ENCODE results near the gene CD274.
"Not testable (repeated sequence)": the region's sequence is repeated elsewhere in the genome, so short reads cannot be mapped to it uniquely, and the experiment has no call there.

The CD274 gene

DNA sequence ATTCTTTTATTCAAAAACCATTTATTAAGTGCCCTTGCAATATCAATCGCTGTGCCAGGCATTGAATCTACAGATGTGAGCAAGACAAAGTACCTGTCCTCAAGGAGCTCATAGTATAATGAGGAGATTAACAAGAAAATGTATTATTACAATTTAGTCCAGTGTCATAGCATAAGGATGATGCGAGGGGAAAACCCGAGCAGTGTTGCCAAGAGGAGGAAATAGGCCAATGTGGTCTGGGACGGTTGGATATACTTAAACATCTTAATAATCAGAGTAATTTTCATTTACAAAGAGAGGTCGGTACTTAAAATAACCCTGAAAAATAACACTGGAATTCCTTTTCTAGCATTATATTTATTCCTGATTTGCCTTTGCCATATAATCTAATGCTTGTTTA, 18.5 kb downstream of the CD274 start:
- no peak for DNase-seq

GRCh38 chr9:5470122-5470521, 19.8 kb downstream of the CD274 start:
- DNase-seq: peak; percentile 7

DNA sequence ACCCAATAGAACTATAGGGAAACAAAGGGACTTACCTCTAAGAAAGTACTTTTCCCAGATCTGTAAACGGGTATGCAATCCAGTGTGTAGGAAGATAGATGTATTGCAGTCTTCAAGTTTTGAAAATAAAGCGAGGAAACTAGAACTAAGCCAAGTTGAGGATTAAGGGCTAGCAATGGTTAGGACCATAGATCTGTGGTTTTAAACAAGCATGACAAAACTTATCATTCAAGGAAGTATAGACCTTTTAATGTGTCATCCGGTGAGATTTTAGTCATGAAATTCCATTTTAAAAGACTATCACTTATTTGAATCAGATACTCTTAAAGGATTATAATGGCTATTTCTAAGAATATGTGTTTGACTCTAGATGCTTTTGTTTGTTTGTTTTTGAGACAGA, 20.5 kb downstream of the CD274 start:
- DNase-seq: no peak

GRCh38 chr9:5475611-5476010, 25.3 kb downstream of the CD274 start:
- not testable (repeated sequence) for DNase-seq

DNA sequence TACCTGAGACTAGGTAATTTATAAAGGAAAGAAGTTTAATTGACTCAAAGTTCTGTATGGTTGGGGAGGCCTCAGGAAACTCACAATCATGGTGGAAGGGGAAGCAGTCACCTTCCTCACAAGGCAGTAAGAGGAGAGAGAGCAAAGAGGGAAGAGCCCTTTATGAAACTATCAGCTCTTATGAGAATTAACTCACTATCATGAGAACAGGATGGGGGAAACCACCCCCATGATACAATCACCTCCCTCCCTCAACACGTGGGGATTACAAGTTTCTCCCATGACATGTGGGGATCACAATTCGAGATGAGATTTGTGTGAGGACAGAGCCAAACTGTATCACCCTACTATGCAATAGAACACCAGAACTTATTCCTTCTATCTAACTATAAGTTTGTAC, 27.9 kb downstream of the CD274 start:
- no peak for DNase-seq

DNA sequence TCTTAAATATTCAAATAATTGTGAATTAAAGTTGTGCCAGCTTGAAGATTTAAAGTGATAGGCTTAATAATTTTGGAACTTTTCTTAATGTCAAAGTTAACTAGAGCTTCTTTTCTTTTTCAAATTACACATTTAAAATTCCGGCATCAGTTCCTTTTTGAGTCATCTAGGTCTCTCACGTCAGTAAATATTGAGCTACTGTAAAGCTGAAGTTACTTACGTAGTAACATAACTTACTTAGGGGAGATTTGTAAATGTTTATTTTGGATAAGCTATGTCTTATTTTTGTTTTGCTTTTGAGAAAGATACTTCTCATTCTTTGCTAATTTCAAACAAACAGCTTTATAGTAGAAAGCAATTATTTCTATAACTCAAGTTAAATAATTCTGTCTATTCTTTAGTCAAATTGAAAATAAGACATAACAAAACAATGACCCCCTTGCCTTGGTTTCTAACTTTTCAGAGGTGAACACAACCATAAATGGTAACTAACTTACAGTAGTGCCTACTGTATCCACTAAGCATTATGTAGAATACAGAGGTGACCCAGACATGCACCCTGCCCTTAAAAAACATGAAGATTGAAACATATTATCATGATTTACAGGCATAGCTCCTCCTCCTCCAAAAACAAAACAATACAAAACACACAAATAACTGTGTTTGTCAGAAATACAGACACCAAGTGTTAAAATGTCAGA, 29.8 kb downstream of the CD274 start:
- no peak for DNase-seq

DNA sequence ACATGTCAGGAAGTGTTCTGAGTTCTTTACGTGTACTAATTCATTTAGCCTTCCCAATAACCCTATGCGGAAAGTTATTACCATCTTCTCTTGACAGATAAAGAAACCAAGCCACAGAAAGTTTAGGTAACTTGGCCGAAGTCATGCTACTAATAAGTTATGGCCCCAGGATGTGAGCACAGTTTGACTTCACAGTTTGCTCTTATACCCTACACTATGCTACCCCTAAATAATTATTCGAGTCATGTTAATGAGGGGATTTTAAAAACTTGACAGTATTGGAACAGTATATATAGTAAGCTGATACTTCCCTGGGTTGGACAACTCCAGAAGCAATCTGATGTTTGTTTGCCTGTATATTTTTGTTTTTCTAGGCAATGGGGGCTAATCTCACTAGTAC, 30.6 kb downstream of the CD274 start:
- no peak for DNase-seq

GRCh38 chr9:5481322-5482040, 31.1 kb downstream of the CD274 start:
- DNase-seq: no peak

GRCh38 chr9:5482194-5482593, 31.9 kb downstream of the CD274 start:
- no peak for DNase-seq

DNA sequence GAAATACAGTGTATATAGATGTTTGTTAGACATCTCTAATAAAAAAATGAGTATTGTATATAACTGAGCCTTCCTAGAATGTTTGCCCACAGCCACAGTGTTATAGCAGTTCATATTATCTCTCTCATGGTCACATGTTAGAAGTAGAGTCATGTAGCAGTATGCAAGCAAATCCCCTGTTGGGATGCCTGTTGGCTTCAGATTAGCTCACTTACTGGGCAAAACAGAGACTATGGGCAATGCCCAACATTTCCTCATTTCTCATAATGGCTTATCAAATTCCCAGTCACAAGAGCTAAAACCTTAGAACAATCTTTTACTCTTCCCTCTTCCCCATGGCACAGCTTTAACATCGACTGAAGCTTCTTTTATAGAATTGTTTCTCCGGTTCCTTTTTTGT, 33.0 kb downstream of the CD274 start:
- DNase-seq: peak; percentile 88

DNA sequence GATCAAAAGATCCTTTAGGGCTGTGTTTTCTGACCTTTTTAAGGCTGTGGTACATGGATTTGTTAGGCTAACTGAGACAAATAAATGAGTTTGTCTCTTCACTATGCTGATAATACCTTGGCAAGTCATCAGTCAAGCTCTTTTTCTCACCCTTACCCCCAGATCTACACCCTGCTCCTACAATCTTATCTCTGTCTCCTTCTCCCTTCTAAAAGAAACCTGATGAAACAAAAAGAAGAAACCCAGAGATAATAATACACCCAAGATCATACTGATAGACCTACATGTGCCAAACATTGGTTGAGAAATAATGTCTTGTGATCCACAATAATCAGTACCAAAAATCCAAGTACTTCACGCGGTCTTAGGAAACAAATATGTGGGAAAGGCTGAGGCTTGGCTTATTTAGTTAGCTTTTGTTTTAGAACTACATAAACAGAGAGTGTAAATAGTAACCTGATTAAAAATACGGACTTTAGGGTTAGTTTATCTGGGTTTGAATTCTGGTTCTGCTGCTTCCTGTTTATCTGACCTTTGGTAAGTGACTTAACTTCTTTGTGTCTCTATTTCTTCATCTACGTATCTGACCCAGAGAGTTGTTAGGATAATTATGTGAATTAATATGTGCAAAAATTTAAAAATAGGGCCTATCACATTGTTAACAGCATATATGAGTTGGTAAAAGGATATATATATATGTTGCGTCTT, 35.2 kb downstream of the CD274 start:
- peak; percentile 56 for DNase-seq

GRCh38 chr9:5486988-5487387, 36.6 kb downstream of the CD274 start:
- no peak for DNase-seq

- DNase-seq: no peak
These were observed 38.1 kb downstream of the CD274 start for GRCh38 chr9:5488221-5489008.

DNA sequence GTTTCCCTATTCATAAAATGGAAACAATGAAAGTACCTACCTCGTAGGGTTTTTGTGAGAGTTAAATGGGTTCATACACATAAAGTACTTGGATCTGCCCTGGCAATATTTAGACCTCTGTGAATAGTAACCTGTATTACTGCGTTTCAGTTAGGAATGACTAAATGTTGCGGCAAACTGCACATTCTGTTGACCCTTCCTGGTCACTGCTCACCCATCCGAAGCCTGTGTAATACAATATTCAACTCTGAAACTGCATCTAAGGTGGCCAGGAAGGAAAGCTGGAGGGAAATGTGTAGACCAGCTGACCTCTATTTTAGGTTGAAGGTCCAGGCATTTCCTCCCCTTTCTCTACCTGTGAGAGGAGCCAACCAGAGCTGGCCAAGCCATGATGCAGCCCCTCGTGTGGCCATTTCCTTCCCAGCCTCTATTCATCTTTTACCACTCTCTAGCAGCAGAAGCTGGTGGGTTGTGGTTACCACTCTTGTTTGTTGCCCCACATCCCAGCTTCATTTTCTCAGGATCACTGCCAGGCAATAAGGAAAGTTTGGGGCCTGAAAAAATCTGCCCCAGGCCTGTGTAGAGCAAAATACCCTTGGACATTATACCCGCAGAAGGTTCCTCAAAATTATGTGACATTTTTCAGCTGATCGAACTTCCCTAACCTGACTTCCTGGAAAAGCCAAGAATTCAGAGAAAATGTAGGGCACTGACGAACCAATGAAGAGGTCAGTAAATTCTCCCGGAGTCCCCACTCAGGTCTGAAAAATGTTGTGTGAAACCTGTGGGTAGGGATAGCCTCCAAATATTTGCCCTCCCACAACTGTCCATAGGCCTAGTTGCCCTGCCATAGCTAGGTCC, 39.5 kb downstream of the CD274 start:
- no peak for DNase-seq

- DNase-seq: no peak
These were observed 42.8 kb downstream of the CD274 start for GRCh38 chr9:5492965-5493678.

DNA sequence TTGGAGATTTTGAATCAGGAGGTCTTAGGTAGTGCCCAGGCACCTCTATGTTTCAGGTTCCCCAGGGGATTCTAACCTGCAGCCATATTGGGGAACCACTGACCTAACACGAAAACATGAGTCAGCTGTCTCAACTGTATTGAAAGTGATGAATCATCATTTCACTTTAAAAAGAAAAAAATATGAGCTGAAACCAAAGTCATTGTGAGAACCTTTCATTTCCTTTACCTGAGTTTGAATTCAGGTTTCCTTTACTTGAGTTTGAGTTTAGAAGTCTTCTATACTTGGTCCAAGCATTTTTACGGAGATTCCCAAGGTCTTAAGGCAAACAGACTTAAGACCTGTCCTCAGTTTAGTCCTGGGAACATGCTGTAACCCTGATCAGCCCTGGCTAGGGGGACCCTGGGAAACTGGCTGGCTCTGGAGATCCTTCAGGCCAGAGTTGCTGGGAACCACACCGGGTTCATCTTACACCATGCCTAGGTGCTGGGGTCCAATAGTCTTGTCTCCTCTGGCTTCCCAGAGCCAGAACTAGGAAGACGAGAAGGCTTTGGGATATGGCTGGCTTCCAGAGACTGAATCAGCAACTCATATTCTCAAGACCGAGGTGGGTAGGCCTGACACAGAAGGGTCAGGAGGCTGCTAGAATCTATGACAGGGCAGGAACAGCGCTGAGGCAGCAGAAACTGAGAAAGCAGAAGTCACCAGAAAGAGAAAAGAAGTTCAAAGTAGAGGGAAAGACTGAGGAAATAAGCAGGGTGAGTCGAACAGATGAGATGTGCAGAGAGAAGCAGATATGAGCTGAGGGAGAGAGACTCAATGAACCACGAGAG, 43.6 kb downstream of the CD274 start:
- DNase-seq: peak; percentile 73

GRCh38 chr9:5494765-5495164, 44.4 kb downstream of the CD274 start:
- not testable (repeated sequence) for DNase-seq

GRCh38 chr9:5499157-5499556, 48.8 kb downstream of the CD274 start:
- no peak for DNase-seq

DNA sequence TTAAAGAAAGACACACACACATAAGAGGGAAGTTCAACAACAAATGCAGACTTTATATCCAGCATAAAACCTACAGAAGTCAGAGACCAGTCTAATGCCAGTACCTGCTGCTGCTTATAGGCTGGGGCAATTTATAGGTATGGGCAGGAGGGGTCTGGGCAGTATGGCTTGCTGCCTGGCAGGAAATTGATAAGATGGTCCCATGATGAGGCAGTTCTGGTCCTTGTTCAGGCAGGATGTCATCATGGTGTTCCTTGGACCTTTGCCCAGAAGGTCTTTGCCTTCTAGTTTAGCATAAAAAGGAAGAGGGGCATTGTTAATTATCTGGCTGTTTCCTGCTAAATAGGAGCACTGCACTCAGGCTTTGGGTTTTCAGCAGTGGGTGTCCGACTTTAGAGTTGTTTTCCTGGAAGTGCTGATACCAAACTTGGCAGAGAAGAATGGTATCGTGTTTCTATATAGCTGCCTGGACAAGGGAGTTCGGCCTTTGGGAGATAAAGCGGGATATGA, 49.6 kb downstream of the CD274 start:
- DNase-seq: peak; percentile 99
